NT2/D1 (cell line): ENCODE data around the gene ADAMTS19.

Source experiments
- YY1 ChIP-seq: IDR thresholded peaks from 2 replicates; pipeline ENCODE4 v1.6.1; 2011; ENCODE audit not compliant: insufficient read length, insufficient read depth
- ZNF274 ChIP-seq: IDR thresholded peaks from 2 replicates; pipeline ENCODE4 v1.6.1; 2011; ENCODE audit warnings: mild to moderate bottlenecking, low read depth, low read length

- TF ChIP-seq YY1 (no peak), ZNF274 (no peak)
Observed at GRCh38 chr5:129617206-129617605, 157.1 kb downstream of the ADAMTS19 start.
